Effector memory CD8-positive, alpha-beta T cell (primary cell): ENCODE results near the gene SRPK1.
A peak's percentile ranks its signal among the peaks of the same experiment; 100 is the strongest.

Source experiments
- ATAC-seq: fragments of 150-1000 bp; cut with Tn5 transposase; replicated peaks from 2 replicates; pipeline ENCODE4 v1.10.0; 2021; ENCODE audit warnings: mild to moderate bottlenecking, moderate library complexity
- DNase-seq, 3 experiments: peaks; one replicate each; pipeline ENCODE4 v3.0.0; 2021
- H3K27ac Mint-ChIP-seq, 2 donors: one replicate each; pipeline ENCODE4 v1.8.0; 2022; ENCODE audit warnings: mild to moderate bottlenecking in 2 of 2, mixed read lengths in 2 of 2, moderate library complexity in 2 of 2
- H3K27me3 Mint-ChIP-seq, 2 donors: one replicate each; pipeline ENCODE4 v1.8.0; 2022; ENCODE audit warnings: mixed read lengths in 2 of 2
- H3K36me3 Mint-ChIP-seq: one replicate; pipeline ENCODE4 v1.8.0; 2022; ENCODE audit warnings: mild to moderate bottlenecking, moderate library complexity, mixed read lengths; ENCODE audit not compliant: insufficient read depth
- H3K4me1 Mint-ChIP-seq, 2 donors: one replicate each; pipeline ENCODE4 v1.8.0; 2022; ENCODE audit warnings: low read depth in 2 of 2, mixed read lengths in 2 of 2
- H3K4me3 Mint-ChIP-seq, 2 donors: one replicate each; pipeline ENCODE4 v1.8.0; 2022; ENCODE audit warnings: mild to moderate bottlenecking in 2 of 2, mixed read lengths in 2 of 2, moderate library complexity in 2 of 2
- H3K9me3 Mint-ChIP-seq, 2 donors: one replicate each; pipeline ENCODE4 v1.8.0; 2022; ENCODE audit warnings: mixed read lengths in 2 of 2

The SRPK1 gene

GRCh38 chr6:35811699-35811995, 109.3 kb downstream of the SRPK1 start:
- Mint-ChIP-seq H3K4me1 (peaks cover 7 to 8% of the 10 kb centered on the region in 2 donors), H3K4me3 (no peak overlapping the region), H3K27ac (peak overlapping the region; percentile 75 to 83), H3K9me3 (no peaks in the 10 kb centered on the region), H3K36me3 (no peaks in the 10 kb centered on the region), H3K27me3 (peaks cover 16 to 39% of the 10 kb centered on the region in 2 donors)
- DNase-seq, result no peak
- ATAC-seq, result no peak

GRCh38 chr6:35810971-35811698, 109.8 kb downstream of the SRPK1 start:
- peak; percentile 50 for ATAC-seq
- Mint-ChIP-seq H3K4me1 (peaks cover 7 to 8% of the 10 kb centered on the region in 2 donors), H3K27ac (peak overlapping the region; percentile 75 to 83), H3K9me3 (no peaks in the 10 kb centered on the region), H3K36me3 (no peaks in the 10 kb centered on the region), H3K27me3 (peaks cover 21 to 44% of the 10 kb centered on the region in 2 donors), H3K4me3 (peak overlapping the region; percentile 6 to 53)
- no peak for DNase-seq

- no peak for ATAC-seq
- Mint-ChIP-seq H3K27me3 (peaks cover 29 to 49% of the 10 kb centered on the region in 2 donors), H3K4me1 (peaks cover 13% of the 10 kb centered on the region in 2 donors), H3K36me3 (no peaks in the 10 kb centered on the region), H3K4me3 (no peak overlapping the region), H3K27ac (no peak overlapping the region), H3K9me3 (no peaks in the 10 kb centered on the region)
- no peak for DNase-seq
Measured at GRCh38 chr6:35809809-35810208, 111.1 kb downstream of the SRPK1 start.

- no peak overlapping the region for H3K4me3 Mint-ChIP-seq
- peaks cover 29 to 54% of the 10 kb centered on the region in 2 donors for H3K27me3 Mint-ChIP-seq
- ATAC-seq, result no peak
- no peak overlapping the region for H3K27ac Mint-ChIP-seq
- no peaks in the 10 kb centered on the region for H3K9me3 Mint-ChIP-seq
- H3K36me3 Mint-ChIP-seq, result no peaks in the 10 kb centered on the region
- DNase-seq, result no peak
- peaks cover 13 to 14% of the 10 kb centered on the region in 2 donors for H3K4me1 Mint-ChIP-seq
Measured at GRCh38 chr6:35808688-35809087, 112.2 kb downstream of the SRPK1 start.

GRCh38 chr6:35804996-35805736, 115.7 kb downstream of the SRPK1 start, which contains the start of gene LHFPL5:
Gene LHFPL5 (plus strand): TSS chr6:35805352. CDS start chr6:35805671, 319 bp downstream.
- DNase-seq, result peak; percentile 25 to 32 (median 31)
- no peak within 1 kb of the TSS for H3K4me3 Mint-ChIP-seq
- H3K9me3 Mint-ChIP-seq, result no peaks in the 10 kb centered on the region
- no peaks in the 10 kb centered on the region for H3K36me3 Mint-ChIP-seq
- H3K27me3 Mint-ChIP-seq, result peaks cover 29 to 45% of the 10 kb centered on the region in 2 donors
- ATAC-seq, result peak; percentile 66
- peaks cover 6 to 7% of the 10 kb centered on the region in 2 donors for H3K4me1 Mint-ChIP-seq
- H3K27ac Mint-ChIP-seq, result no peak within 1 kb of the TSS

- no peaks in the 10 kb centered on the region for H3K9me3 Mint-ChIP-seq
- no peak overlapping the region for H3K4me3 Mint-ChIP-seq
- no peaks in the 10 kb centered on the region for H3K36me3 Mint-ChIP-seq
- peaks cover 11 to 34% of the 10 kb centered on the region in 2 donors for H3K27me3 Mint-ChIP-seq
- peaks cover 6 to 7% of the 10 kb centered on the region in 2 donors for H3K4me1 Mint-ChIP-seq
- H3K27ac Mint-ChIP-seq, result no peak overlapping the region
- DNase-seq (no peak), ATAC-seq (no peak)
Measured at GRCh38 chr6:35801148-35801547, 119.8 kb downstream of the SRPK1 start.

- DNase-seq, result no peak
- H3K4me3 Mint-ChIP-seq, result no peak overlapping the region
- H3K27me3 Mint-ChIP-seq, result peaks cover 10 to 27% of the 10 kb centered on the region in 2 donors
- no peaks in the 10 kb centered on the region for H3K36me3 Mint-ChIP-seq
- ATAC-seq, result no peak
- no peaks in the 10 kb centered on the region for H3K9me3 Mint-ChIP-seq
- no peak overlapping the region for H3K27ac Mint-ChIP-seq
- no peaks in the 10 kb centered on the region for H3K4me1 Mint-ChIP-seq
Measured at GRCh38 chr6:35798706-35799105, 122.2 kb downstream of the SRPK1 start.

- DNase-seq, result no peak
- H3K4me1 Mint-ChIP-seq, result no peaks in the 10 kb centered on the region
Measured at GRCh38 chr6:35797837-35798526, 122.9 kb downstream of the SRPK1 start.

GRCh38 chr6:35796236-35796635, 124.7 kb downstream of the SRPK1 start:
- no peak overlapping the region for H3K4me3 Mint-ChIP-seq
- H3K4me1 Mint-ChIP-seq, result no peaks in the 10 kb centered on the region
- ATAC-seq (no peak), DNase-seq (no peak)
- H3K9me3 Mint-ChIP-seq, result no peaks in the 10 kb centered on the region
- H3K27ac Mint-ChIP-seq, result no peak overlapping the region
- no peaks in the 10 kb centered on the region for H3K36me3 Mint-ChIP-seq
- peaks cover 10 to 40% of the 10 kb centered on the region in 2 donors for H3K27me3 Mint-ChIP-seq

More at GRCh38 chr6:35797837-35798526, 122.9 kb downstream of the SRPK1 start:
- no peak for ATAC-seq
- no peak overlapping the region for H3K4me3 Mint-ChIP-seq
- no peak overlapping the region for H3K27ac Mint-ChIP-seq
- peaks cover 10 to 34% of the 10 kb centered on the region in 2 donors for H3K27me3 Mint-ChIP-seq
- no peaks in the 10 kb centered on the region for H3K36me3 Mint-ChIP-seq
- H3K9me3 Mint-ChIP-seq, result no peaks in the 10 kb centered on the region

- H3K27ac Mint-ChIP-seq, result no peak overlapping the region
- no peak overlapping the region for H3K4me3 Mint-ChIP-seq
- ATAC-seq, result no peak
Measured at GRCh38 chr6:35795453-35796071, 125.3 kb downstream of the SRPK1 start.

GRCh38 chr6:35794536-35795452, 126.1 kb downstream of the SRPK1 start:
- ATAC-seq (no peak), DNase-seq (no peak)
- Mint-ChIP-seq H3K4me3 (no peak overlapping the region), H3K36me3 (no peaks in the 10 kb centered on the region), H3K27me3 (peaks cover 18 to 54% of the 10 kb centered on the region in 2 donors), H3K9me3 (no peaks in the 10 kb centered on the region), H3K4me1 (no peaks in the 10 kb centered on the region), H3K27ac (no peak overlapping the region)

More at GRCh38 chr6:35795453-35796071, 125.3 kb downstream of the SRPK1 start:
- Mint-ChIP-seq H3K9me3 (no peaks in the 10 kb centered on the region), H3K27me3 (peaks cover 12 to 46% of the 10 kb centered on the region in 2 donors), H3K36me3 (no peaks in the 10 kb centered on the region), H3K4me1 (no peaks in the 10 kb centered on the region)
- no peak for DNase-seq

- no peaks in the 10 kb centered on the region for H3K4me1 Mint-ChIP-seq
- H3K27ac Mint-ChIP-seq, result no peak overlapping the region
Measured at GRCh38 chr6:35790683-35791082, 130.2 kb downstream of the SRPK1 start.

More at GRCh38 chr6:35790683-35791082, 130.2 kb downstream of the SRPK1 start:
- no peaks in the 10 kb centered on the region for H3K9me3 Mint-ChIP-seq
- no peak overlapping the region for H3K4me3 Mint-ChIP-seq
- H3K36me3 Mint-ChIP-seq, result no peaks in the 10 kb centered on the region
- ATAC-seq (no peak), DNase-seq (no peak)
- H3K27me3 Mint-ChIP-seq, result peaks cover 41 to 67% of the 10 kb centered on the region in 2 donors
